ENCODE measurements around the gene EFCAB9. TPM values are rescaled to one million over a fixed set of nuclear protein-coding genes. Genes with fewer than 3 reads are reported as not detected.

Gene EFCAB9
- total and polyA plus RNA-seq, 2 of the 13 experiments (the other 11 are each of a cell fraction or from before 2014, with no cell fraction given) = not detected

DNA sequence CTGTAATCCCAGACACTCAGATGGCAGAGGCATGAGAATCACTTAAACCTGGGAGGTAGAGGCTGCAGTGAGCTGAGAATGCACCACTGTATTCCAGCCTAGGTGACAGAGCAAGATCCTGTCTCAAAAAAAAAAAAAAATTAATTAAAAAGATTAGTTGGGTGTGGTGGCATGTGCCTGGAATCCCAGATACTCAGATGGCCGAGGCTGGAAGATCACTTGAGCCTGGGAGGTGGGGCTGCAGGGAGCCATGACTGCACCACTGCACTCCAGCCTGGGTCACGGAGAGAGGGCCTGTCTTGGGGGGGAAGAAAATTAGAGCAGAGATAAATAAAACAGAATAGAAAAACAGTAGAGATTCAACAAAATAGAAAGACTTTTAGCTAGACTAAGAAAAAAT lies 54.7 kb downstream of the EFCAB9 start:
- in situ Hi-C loops (cut with HindIII; ENCODE audit: extremely low pct_ligation_motif_present, low pct_unique_long_range_greater_than_20kb) = no loop called here
- Histone ChIP-seq H3K4me1 (ENCODE audit: insufficient read depth, low read length) (peaks cover 10% of the 10 kb centered on the region; the same call in 1 of the 2 replicates), H2AFZ (ENCODE audit: low read length) (no peak overlapping the region), H3K9me3 (ENCODE audit: low read length) (peaks cover 14% of the 10 kb centered on the region; the same call in 1 of the 2 replicates), H3K79me2 (ENCODE audit: insufficient read depth, low read length) (peaks cover 59% of the 10 kb centered on the region), H4K20me1 (ENCODE audit: insufficient read depth, low read length) (no peaks in the 10 kb centered on the region), H3K4me2 (ENCODE audit: low read depth, low read length) (no peak overlapping the region), H3K27me3 (ENCODE audit: control insufficient read depth in 1 of 2, insufficient read depth in 2 of 2, low read length in 2 of 2) (no peaks in the 10 kb centered on the region), H3K9ac (ENCODE audit: insufficient read depth, low read depth, low read length) (no peak overlapping the region), H3K4me3 (replicated peaks in 1 of 3; ENCODE audit: insufficient read depth in 1 of 3, low read depth in 2 of 3, low read length in 3 of 3) (no peak overlapping the region), H3K36me3 (replicated peaks in 1 of 2; ENCODE audit: control insufficient read depth in 1 of 2, insufficient read depth in 2 of 2, low read length in 2 of 2) (peaks cover 0 to 6% of the 10 kb centered on the region in 2 experiments; a peak in 1 of 5 replicates), H3K27ac (ENCODE audit: extremely low read length, insufficient read depth, low read length) (no peak overlapping the region)
- FAIRE-seq (no peak), ATAC-seq (no peak), DNase-seq (ENCODE audit: low spot score) (no peak)
- POLR2A ChIA-PET = interaction anchor here (0.6 kb wide), 1 partner anchor 12 kb away, joined by 3 read pairs; no protein-coding TSS in a partner anchor
- 95% methylated on average over 2 of the region's 2 CpGs for WGBS (ENCODE audit: low lambda C conversion rate)
- no TSS peak for BruUV-seq (replicated peaks)
- intact Hi-C loops (cut with micrococcal nuclease; ENCODE audit: unreplicated experiment) = no loop called here
- CTCF ChIA-PET (ENCODE audit: low intra/inter-chr PET ratio, low total read pairs) = no interaction called here
- TF ChIP-seq ZNF20 (CRISPR knock-in tag; IDR thresholded peaks at IDR 0.05) (no peak), IKZF4 (CRISPR knock-in tag; IDR thresholded peaks at IDR 0.05; ENCODE audit: borderline replicate concordance, low read depth, not compliant biosample characterization) (no peak), RFX3 (CRISPR knock-in tag; IDR thresholded peaks at IDR 0.05) (no peak), MEF2D (CRISPR knock-in tag; IDR thresholded peaks at IDR 0.05) (no peak), TBX2 (CRISPR knock-in tag; IDR thresholded peaks at IDR 0.05; ENCODE audit: borderline replicate concordance) (no peak), PRPF4 (IDR thresholded peaks at IDR 0.05; ENCODE audit: low read depth, low read length, poor library complexity, severe bottlenecking) (no peak), ZNF160 (CRISPR knock-in tag; IDR thresholded peaks at IDR 0.05) (no peak), ESRRA (CRISPR knock-in tag; IDR thresholded peaks at IDR 0.05; ENCODE audit: low read depth) (no peak), HES4 (CRISPR knock-in tag; IDR thresholded peaks at IDR 0.05; ENCODE audit: borderline replicate concordance) (no peak), HCFC1 (IDR thresholded peaks at IDR 0.05; ENCODE audit: low read depth, low read length) (no peak)
- TF ChIP-seq, protein P1, sequence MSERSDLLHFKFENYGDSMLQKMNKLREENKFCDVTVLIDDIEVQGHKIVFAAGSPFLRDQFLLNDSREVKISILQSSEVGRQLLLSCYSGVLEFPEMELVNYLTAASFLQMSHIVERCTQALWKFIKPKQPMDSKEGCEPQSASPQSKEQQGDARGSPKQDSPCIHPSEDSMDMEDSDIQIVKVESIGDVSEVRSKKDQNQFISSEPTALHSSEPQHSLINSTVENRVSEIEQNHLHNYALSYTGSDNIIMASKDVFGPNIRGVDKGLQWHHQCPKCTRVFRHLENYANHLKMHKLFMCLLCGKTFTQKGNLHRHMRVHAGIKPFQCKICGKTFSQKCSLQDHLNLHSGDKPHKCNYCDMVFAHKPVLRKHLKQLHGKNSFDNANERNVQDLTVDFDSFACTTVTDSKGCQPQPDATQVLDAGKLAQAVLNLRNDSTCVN (CRISPR knock-in tag; IDR thresholded peaks at IDR 0.05; ENCODE audit: borderline replicate concordance) = no peak
- TF ChIP-seq, protein P2, sequence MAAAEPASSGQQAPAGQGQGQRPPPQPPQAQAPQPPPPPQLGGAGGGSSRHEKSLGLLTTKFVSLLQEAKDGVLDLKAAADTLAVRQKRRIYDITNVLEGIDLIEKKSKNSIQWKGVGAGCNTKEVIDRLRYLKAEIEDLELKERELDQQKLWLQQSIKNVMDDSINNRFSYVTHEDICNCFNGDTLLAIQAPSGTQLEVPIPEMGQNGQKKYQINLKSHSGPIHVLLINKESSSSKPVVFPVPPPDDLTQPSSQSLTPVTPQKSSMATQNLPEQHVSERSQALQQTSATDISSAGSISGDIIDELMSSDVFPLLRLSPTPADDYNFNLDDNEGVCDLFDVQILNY (CRISPR knock-in tag; conservative IDR thresholded peaks at IDR 0.05) = no peak
- TF ChIP-seq, protein P3, sequence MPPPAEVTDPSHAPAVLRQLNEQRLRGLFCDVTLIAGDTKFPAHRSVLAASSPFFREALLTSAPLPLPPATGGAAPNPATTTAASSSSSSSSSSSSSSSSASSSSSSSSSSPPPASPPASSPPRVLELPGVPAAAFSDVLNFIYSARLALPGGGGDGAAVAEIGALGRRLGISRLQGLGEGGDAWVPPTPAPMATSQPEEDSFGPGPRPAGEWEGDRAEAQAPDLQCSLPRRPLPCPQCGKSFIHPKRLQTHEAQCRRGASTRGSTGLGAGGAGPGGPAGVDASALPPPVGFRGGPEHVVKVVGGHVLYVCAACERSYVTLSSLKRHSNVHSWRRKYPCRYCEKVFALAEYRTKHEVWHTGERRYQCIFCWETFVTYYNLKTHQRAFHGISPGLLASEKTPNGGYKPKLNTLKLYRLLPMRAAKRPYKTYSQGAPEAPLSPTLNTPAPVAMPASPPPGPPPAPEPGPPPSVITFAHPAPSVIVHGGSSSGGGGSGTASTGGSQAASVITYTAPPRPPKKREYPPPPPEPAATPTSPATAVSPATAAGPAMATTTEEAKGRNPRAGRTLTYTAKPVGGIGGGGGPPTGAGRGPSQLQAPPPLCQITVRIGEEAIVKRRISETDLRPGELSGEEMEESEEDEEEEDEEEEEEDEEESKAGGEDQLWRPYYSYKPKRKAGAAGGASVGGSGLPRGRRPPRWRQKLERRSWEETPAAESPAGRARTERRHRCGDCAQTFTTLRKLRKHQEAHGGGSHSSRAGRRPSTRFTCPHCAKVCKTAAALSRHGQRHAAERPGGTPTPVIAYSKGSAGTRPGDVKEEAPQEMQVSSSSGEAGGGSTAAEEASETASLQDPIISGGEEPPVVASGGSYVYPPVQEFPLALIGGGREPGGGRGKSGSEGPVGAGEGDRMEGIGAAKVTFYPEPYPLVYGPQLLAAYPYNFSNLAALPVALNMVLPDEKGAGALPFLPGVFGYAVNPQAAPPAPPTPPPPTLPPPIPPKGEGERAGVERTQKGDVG (CRISPR knock-in tag; IDR thresholded peaks at IDR 0.05; ENCODE audit: borderline replicate concordance) = no peak
- TF ChIP-seq, protein P4, sequence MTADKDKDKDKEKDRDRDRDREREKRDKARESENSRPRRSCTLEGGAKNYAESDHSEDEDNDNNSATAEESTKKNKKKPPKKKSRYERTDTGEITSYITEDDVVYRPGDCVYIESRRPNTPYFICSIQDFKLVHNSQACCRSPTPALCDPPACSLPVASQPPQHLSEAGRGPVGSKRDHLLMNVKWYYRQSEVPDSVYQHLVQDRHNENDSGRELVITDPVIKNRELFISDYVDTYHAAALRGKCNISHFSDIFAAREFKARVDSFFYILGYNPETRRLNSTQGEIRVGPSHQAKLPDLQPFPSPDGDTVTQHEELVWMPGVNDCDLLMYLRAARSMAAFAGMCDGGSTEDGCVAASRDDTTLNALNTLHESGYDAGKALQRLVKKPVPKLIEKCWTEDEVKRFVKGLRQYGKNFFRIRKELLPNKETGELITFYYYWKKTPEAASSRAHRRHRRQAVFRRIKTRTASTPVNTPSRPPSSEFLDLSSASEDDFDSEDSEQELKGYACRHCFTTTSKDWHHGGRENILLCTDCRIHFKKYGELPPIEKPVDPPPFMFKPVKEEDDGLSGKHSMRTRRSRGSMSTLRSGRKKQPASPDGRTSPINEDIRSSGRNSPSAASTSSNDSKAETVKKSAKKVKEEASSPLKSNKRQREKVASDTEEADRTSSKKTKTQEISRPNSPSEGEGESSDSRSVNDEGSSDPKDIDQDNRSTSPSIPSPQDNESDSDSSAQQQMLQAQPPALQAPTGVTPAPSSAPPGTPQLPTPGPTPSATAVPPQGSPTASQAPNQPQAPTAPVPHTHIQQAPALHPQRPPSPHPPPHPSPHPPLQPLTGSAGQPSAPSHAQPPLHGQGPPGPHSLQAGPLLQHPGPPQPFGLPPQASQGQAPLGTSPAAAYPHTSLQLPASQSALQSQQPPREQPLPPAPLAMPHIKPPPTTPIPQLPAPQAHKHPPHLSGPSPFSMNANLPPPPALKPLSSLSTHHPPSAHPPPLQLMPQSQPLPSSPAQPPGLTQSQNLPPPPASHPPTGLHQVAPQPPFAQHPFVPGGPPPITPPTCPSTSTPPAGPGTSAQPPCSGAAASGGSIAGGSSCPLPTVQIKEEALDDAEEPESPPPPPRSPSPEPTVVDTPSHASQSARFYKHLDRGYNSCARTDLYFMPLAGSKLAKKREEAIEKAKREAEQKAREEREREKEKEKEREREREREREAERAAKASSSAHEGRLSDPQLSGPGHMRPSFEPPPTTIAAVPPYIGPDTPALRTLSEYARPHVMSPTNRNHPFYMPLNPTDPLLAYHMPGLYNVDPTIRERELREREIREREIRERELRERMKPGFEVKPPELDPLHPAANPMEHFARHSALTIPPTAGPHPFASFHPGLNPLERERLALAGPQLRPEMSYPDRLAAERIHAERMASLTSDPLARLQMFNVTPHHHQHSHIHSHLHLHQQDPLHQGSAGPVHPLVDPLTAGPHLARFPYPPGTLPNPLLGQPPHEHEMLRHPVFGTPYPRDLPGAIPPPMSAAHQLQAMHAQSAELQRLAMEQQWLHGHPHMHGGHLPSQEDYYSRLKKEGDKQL (CRISPR knock-in tag; IDR thresholded peaks at IDR 0.05; ENCODE audit: low read depth) = no peak
